ENCODE data around the gene PNPLA8.
"Not testable (repeated sequence)": the region's sequence is repeated elsewhere in the genome, so short reads cannot be mapped to it uniquely, and the experiment has no call there.

Gene PNPLA8

DNA sequence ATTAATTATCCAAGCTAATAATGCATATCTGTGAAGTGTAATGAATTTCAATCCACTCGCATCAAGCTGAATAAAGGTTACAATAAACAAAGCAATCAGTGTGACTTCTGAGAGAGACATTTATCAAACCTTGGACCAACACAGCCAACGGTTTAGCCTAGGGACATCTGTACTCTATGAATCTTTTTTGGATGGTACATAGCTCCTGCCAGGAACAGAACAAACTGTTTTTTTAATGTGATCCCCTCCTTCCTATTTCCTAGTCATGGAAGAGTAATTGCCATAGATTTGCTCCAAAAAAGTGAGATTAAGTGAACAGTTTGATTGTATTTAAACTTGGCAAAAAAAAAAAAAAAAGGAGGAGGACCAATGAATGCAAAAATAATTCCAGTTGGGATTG is 58.5 kb downstream of the PNPLA8 start:
- no peak for DNase-seq (ENCODE audit: low spot score)

- not testable (repeated sequence) for DNase-seq (ENCODE audit: low spot score)
Measured at GRCh38 chr7:108466322-108466721, 59.6 kb downstream of the PNPLA8 start.

GRCh38 chr7:108464743-108465142 is 61.2 kb downstream of the PNPLA8 start:
- no peak for DNase-seq (ENCODE audit: low spot score)

DNA sequence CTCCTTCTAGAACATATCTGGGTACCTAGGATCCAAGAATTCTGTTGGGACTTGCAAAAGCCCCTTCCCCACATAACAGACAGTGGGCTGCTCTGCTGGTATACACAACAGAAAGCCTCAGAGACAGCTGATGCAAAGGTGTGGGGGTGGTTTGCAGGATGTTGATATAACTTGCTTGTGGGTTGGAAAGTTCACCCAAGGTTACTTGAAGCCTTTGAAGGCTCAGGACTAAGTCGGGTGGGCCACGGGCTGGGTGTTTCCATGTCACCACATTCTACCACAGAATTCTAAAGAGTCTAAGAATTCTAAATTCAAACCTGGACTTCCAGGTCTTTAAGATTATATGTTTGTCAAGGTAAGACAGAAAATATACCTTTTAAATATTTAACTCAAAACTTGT is 62.3 kb downstream of the PNPLA8 start:
- DNase-seq (ENCODE audit: low spot score): no peak

DNA sequence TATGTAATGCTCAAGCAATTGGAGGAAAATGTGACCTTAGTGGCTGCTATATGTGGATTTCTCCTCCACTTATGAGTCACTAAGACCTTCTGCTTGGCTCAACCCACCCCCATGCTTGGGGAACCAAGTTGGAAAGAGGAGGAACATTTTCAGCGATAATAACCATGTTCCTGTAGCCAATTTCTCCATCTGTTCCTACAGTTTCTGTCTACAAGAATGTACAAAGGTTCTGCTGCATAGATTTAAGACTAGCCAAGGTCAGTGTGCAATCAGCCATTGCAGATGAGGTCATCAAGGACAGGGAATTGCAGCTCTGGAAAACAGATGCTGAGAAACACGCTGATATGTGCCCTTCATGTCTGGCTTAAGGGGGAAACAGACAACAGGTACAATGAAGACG is 64.1 kb downstream of the PNPLA8 start:
- DNase-seq (ENCODE audit: low spot score): no peak

- DNase-seq (ENCODE audit: low spot score): no peak
Measured at GRCh38 chr7:108460964-108461363, 65.0 kb downstream of the PNPLA8 start.

- DNase-seq (ENCODE audit: low spot score): no peak
Measured at GRCh38 chr7:108459922-108460551, 65.9 kb downstream of the PNPLA8 start.

DNA sequence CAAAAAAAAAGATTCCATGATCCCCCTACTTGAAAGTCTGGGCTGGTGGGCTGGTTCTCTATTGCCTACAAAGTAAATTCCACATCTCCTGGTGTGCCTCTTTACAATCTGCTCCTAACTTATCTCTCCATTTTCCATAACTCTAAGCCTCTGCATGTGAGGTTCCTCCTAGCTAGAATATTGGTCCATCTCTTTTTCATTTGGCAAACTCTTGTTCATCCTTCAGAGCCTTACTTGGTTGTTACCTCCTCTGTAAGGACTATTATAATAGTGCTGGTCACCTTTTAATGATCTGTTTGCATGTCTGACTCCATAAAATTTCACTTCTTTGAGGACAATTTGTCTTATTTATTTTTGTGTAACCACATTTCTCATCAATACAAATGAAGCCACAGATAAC is 68.1 kb downstream of the PNPLA8 start:
- no peak for DNase-seq (ENCODE audit: low spot score)

GRCh38 chr7:108456845-108457540 is 68.9 kb downstream of the PNPLA8 start:
- DNase-seq (ENCODE audit: low spot score): no peak

DNA sequence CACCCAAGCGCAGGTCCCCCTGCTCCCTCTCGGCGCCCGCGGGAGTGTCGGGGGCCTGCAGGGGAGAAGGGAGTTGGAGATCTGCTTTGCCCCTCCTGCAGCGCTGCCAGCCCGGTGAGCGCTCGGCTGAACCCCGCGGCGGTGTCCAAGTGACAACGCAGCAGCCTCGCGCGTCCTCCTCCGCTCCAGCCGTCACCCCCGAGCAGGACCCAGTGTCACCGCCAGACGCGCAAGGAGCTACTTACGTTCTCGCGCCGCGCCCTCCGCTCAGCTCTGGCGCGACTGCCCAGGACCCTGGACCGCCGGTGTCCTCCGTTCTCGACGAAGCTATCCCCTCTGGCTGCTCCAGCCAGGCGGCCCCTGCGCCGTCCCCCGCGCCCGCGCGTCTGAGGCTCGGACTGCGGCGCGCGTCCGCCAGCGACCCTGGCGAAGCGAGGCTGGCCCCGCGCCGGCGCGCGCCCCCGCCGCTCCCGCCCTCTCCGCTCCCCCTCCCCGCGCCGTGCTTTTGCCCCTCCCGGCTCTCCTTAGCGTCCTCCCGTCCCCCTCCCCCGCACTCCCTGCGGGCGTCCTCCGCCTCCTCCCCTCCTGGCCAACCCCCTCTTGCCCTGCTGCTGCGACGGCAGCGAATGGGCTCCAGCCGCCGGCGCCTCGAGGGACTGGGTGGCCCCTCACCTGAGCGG is 69.8 kb downstream of the PNPLA8 start, which contains the start of gene NRCAM:
NRCAM (minus strand) TSS at position 439 of the 680 bp plus-strand sequence. CDS start 216,372 bp downstream, outside the sequence.
- DNase-seq (ENCODE audit: low spot score): no peak

DNA sequence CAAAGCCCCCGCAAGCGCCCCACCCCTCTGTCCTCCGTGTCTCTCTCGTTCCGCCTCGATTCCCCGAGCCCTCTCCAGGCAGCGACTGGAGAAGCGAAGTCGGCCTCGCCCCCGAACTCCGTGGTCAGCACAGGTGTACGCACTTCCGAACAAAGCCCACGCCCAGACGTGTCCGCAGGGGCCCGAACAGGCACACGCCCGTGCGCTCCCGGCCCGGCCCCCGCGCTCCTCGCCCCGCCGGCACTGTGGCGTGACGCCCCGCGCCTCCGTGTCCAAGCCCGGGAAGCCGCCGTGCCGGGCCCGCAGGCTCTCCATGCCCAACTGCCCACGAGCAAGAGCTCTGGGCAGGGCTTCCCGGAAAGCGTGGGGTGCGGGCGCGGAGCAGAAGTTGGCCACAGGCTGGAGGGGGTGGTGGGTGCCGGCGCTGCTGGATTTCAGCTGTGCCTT is 70.4 kb downstream of the PNPLA8 start:
- no peak for DNase-seq (ENCODE audit: low spot score)

DNA sequence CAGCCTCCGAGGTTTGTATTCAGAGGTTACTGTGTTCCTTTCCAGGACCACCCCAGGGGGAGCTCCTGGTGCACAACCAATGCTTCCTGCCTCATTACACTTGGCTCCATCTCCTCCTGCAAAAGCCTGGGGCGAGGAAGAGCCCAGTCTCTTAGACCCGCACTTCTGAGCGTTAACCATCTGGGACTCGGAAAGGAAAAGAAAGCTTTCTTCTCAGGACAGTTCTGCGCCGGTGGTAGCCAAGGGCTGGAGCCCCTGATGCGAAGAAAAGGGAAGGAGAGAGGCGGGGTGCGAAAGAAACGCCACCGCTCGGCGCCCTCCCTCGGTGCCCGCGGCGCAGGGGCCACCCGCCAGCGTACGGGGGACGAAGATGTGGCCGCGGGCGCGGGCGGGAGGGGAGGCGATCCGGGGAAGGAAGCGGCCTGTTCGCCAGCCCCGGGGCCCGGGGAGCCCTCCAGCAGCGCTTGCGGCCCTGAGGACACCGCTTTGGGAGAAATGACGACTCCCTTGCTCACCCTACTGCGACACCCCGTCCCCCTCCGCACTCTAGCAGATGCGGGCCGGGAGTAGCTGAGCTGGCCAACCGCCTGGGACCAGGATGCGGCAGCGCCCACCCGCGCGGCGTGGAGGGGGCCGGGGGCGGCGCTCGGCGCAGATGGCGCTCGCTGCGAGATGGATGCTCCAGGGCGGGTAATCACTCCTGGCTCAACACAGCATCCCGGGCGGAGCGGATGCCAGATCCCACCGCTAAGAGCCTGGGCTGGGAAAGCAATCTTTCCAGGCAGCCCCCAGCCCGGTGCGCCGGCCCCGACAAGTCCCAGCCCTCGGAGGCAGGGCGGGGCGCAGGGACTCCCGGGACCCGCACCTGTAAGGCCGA is 71.0 kb downstream of the PNPLA8 start:
- no peak for DNase-seq (ENCODE audit: low spot score)

DNA sequence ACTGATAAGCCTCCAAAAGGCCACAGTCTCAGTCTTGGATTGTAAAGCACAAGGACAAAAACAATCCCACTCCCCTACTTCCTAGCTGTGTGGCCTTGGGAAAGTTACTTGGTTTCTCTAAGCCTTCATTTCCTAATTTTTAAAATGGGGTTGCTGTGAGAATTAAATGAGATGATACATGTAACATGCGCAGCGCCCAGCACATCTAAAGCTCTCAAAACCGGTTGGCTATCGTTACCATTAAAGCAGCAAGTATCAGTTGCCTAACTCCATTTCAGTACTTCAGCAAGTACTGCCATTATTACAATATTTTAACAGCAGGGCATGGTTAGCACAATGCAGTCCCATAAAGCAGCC is 71.6 kb downstream of the PNPLA8 start:
- DNase-seq (ENCODE audit: low spot score): no peak

DNA sequence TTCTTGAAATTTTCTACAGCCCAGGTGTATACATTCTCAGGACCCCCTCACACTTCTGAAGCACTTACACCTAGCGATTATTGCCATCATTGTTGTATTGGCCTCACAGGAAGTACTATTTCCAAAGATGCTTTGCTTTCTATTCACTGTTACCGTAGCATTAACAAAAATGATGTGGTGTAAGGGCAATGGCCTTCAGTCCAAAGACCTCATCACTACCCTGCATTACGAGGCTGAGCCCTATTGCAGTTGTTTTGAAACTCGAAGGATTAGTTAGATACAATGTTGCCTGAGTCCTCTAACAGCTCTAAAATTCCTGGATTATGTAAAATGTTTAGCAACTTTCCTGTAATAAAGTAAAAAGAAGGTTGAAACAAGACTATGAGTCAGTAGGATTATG is 72.6 kb downstream of the PNPLA8 start:
- DNase-seq (ENCODE audit: low spot score): no peak

DNA sequence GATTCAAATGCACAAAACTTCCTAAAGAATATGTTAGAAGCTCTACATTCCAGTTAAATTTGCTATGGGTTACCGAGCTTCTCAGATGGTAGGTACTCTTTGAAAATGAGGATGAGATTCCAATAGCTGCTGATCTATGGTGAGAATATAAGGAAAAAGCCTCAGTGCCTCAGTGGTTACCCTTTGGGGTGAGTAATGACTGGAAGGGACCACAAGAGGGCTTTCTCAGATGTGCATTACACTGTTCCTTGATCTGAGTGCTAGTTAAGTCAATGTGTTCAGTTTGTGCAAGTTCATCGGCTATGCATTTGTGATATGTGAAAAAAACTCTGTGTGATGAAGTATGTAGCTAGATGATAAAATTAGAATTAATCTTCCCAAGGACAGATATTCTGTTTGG is 73.2 kb downstream of the PNPLA8 start:
- DNase-seq (ENCODE audit: low spot score): peak; percentile 9

- no peak for DNase-seq (ENCODE audit: low spot score)
Measured at GRCh38 chr7:108451296-108451848, 74.6 kb downstream of the PNPLA8 start.

DNA sequence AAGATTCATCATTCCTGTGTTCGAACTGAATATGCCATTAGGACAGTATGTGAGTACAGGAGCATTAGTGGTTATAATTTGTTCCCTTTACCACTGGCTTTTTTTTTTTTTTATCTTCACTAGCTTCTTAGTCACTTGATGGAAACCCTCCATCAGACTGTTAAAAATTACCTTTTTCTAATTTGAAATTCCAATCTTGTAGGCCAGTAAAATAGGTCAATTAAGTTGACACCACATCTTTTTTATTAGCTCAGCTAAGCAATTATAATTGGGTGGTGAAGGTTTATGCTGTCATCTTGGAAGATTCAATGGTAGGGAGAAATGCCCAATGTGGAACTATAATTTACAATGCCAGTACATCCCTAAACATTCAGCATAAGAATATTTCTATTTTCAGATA is 75.8 kb downstream of the PNPLA8 start:
- DNase-seq (ENCODE audit: low spot score): no peak

DNA sequence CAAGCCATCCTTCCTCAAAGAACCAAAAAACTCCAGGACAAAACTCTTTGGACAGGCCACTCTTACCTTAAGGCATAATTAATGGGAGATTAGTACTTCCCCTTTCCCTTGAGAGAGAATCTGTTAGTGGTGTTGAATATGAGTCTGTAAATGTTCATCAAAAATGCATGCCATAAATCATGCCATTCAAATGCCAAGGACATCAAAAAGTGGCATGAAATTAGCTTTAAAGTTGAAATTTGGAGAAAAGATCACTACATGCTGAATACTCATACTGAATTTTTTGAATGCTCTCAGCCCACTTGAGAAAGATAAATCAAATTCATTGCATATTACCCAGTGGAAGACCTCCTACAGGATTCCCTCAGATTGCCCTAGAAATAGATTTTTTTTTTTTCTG is 76.4 kb downstream of the PNPLA8 start:
- no peak for DNase-seq (ENCODE audit: low spot score)

DNA sequence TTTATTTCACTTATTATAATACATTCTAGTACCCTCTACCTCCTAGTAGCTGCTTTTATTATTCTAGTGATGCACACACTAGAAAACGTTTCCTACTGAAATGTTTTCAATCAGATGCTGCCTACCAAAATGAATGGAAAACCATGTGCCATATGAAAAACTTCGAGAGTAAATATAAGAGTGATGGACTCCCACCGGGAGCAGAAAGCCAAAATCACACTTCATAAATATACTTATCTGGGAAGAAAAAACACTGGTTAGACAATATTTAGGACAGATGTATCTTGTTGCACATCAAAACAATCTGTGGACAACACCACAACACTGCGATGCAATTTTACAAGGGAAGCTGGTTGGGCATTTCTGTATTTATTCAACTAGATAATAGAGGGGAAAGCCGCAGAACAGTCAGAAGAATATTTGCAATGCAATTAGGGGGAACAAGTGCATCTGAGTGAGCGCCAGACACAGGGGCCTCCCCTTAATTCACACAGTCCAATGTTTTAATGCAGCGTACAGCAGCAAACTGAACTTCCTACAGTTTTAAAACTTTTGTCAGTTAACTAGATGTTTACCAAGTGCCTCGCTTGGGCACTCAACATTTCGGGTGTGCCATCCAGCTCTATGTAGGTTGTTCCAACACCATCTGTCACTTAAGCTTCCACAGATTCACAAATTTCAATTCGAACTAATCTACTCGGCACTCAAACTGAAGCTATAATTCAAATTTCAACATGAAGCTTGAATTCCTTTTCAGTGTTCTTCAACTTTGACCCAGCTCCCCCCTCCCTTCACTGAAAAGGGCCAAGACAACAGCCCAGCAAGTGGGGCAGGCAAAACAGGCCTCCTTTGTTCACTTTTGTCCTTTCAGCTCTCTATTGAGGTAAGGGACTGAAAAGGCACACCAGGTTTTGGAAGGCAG is 77.1 kb downstream of the PNPLA8 start:
- DNase-seq (ENCODE audit: low spot score): no peak

- no peak for DNase-seq (ENCODE audit: low spot score)
Measured at GRCh38 chr7:108442039-108442568, 83.8 kb downstream of the PNPLA8 start.
